H1 (cell line): ENCODE data around the gene ZDHHC8. TPM values are rescaled to one million over a fixed set of nuclear protein-coding genes. Genes with fewer than 3 reads are reported as not detected.

Source experiments
- CTCF ChIA-PET: fragments of 300-600 bp; sonication (Branson Sonifier 250); formaldehyde crosslinking; loops from one replicate; lab custom pipeline; 2021; ENCODE audit not compliant: partially characterized antibody; lab: Charles Lee
- POLR2A ChIA-PET: fragments of 300-600 bp; sonication (Branson Sonifier 250); formaldehyde crosslinking; loops from one replicate; lab custom pipeline; 2021; ENCODE audit warnings: inconsistent platforms; ENCODE audit not compliant: partially characterized antibody; lab: Charles Lee
- DNase-seq, 2 experiments: peaks; one replicate each; pipeline versions ENCODE4 v3.0.0 to v3.0.0-alpha.2; 2010 to 2022; ENCODE audit warnings: low spot score in 2 of 2, low read depth in 1 of 2, mixed read lengths in 1 of 2
- FAIRE-seq: peaks from 2 replicates; lab custom pipeline; 2011; peaks lifted over from hg19 to GRCh38; lab: Jason Lieb, UNC
- H2AFZ ChIP-seq: 2 replicates; pipeline ENCODE4 v1.8.1; 2012; ENCODE audit warnings: low read length, inconsistent platforms
- H2AK5ac ChIP-seq: 2 replicates; pipeline ENCODE4 v1.6.1; 2013; ENCODE audit warnings: low read depth, low read length
- H2BK120ac ChIP-seq: replicated peaks from 2 replicates; pipeline ENCODE3; 2013; ENCODE audit warnings: low read depth, low read length, inconsistent platforms
- H2BK12ac ChIP-seq: 2 replicates; pipeline ENCODE4 v1.6.1; 2013; ENCODE audit warnings: low read depth, low read length
- H2BK15ac ChIP-seq: 2 replicates; pipeline ENCODE4 v1.6.1; 2013; ENCODE audit warnings: low read length
- H2BK20ac ChIP-seq: 2 replicates; pipeline ENCODE4 v1.6.1; 2013; ENCODE audit warnings: low read length
- H2BK5ac ChIP-seq: 2 replicates; pipeline ENCODE4 v1.6.1; 2013; ENCODE audit warnings: low read depth, low read length
- H3K14ac ChIP-seq: 2 replicates; pipeline ENCODE4 v1.6.1; 2013; ENCODE audit warnings: inconsistent platforms; ENCODE audit not compliant: insufficient read length
- H3K18ac ChIP-seq: 2 replicates; pipeline ENCODE4 v1.6.1; 2013; ENCODE audit warnings: low read length; ENCODE audit errors: extremely low read depth
- H3K23ac ChIP-seq: 2 replicates; pipeline ENCODE4 v1.6.1; 2013; ENCODE audit warnings: inconsistent platforms; ENCODE audit not compliant: insufficient read length
- H3K23me2 ChIP-seq: 2 replicates; pipeline ENCODE4 v1.6.1; 2013; ENCODE audit warnings: low read depth, low read length
- H3K27ac ChIP-seq: 2 replicates; pipeline ENCODE4 v1.6.1; 2011; ENCODE audit warnings: low read depth, low read length, inconsistent platforms
- H3K27me3 ChIP-seq, 4 experiments: replicated peaks in 1 of 4; 1 replicate in 1 of 4; 2 replicates in 3 of 4; pipeline versions ENCODE4 v1.6.1 to v1.8.1; 2011 to 2013; ENCODE audit warnings: low read length in 3 of 4, mild to moderate bottlenecking in 3 of 4, inconsistent platforms in 2 of 4, mixed read lengths in 2 of 4, moderate library complexity in 1 of 4; ENCODE audit not compliant: control insufficient read depth in 3 of 4, insufficient read depth in 3 of 4; ENCODE audit errors: extremely low read depth in 1 of 4
- H3K36me3 ChIP-seq, 4 experiments: 2 replicates each; pipeline versions ENCODE4 v1.6.1 to v1.8.1; 2011 to 2013; ENCODE audit warnings: mild to moderate bottlenecking in 4 of 4, low read length in 3 of 4, moderate library complexity in 2 of 4, control low read depth in 1 of 4, inconsistent platforms in 1 of 4; ENCODE audit not compliant: insufficient read depth in 4 of 4, control insufficient read depth in 2 of 4
- H3K4ac ChIP-seq: replicated peaks from 2 replicates; pipeline ENCODE3; 2013; ENCODE audit warnings: low read length, low read depth, mixed read lengths, inconsistent platforms; ENCODE audit not compliant: insufficient read length
- H3K4me1 ChIP-seq, 4 experiments: replicated peaks in 1 of 4; 1 replicate in 1 of 4; 2 replicates in 3 of 4; pipeline versions ENCODE4 v1.6.1 to v1.8.1; 2011 to 2013; ENCODE audit warnings: low read length in 3 of 4, inconsistent platforms in 2 of 4, mixed read lengths in 1 of 4; ENCODE audit not compliant: insufficient read depth in 4 of 4, control insufficient read depth in 3 of 4
- H3K4me2 ChIP-seq, 2 experiments: 2 replicates each; pipeline versions ENCODE4 v1.6.1 to v1.8.1; 2011 to 2013; ENCODE audit warnings: low read depth in 2 of 2, low read length in 2 of 2, control low read depth in 1 of 2, inconsistent platforms in 1 of 2, mild to moderate bottlenecking in 1 of 2; ENCODE audit not compliant: insufficient read depth in 1 of 2
- H3K4me3 ChIP-seq, 4 experiments: fragments of 200-600, 300-600 bp in 1 of 4; sonication (generic), shearing (Covaris generic), sonication (Bioruptor Twin) in 1 of 4; 2 replicates each; pipeline versions ENCODE4 v1.5.1 to v1.8.1; 2011 to 2016; ENCODE audit warnings: low read length in 4 of 4, low read depth in 3 of 4, control low read depth in 2 of 4, inconsistent platforms in 2 of 4, mild to moderate bottlenecking in 2 of 4, mixed read lengths in 1 of 4, moderate library complexity in 1 of 4; ENCODE audit not compliant: insufficient read depth in 2 of 4; ENCODE audit errors: extremely low read depth in 1 of 4
- H3K56ac ChIP-seq: replicated peaks from 2 replicates; pipeline ENCODE3; 2013; ENCODE audit warnings: low read depth, mild to moderate bottlenecking, mixed read lengths, low read length, inconsistent platforms; ENCODE audit not compliant: insufficient read length
- H3K79me1 ChIP-seq: 2 replicates; pipeline ENCODE4 v1.6.1; 2013; ENCODE audit warnings: low read depth, low read length, control low read depth
- H3K79me2 ChIP-seq, 2 experiments: 2 replicates each; pipeline versions ENCODE4 v1.6.1 to v1.8.1; 2012 to 2013; ENCODE audit warnings: low read length in 2 of 2, mild to moderate bottlenecking in 2 of 2, inconsistent platforms in 1 of 2; ENCODE audit not compliant: insufficient read depth in 2 of 2, control insufficient read depth in 1 of 2
- H3K9ac ChIP-seq, 4 experiments: replicated peaks in 1 of 4; 1 replicate in 1 of 4; 2 replicates in 3 of 4; pipeline versions ENCODE4 v1.6.1 to v1.8.1; 2011 to 2013; ENCODE audit warnings: low read depth in 3 of 4, low read length in 3 of 4, control low read depth in 2 of 4, mild to moderate bottlenecking in 2 of 4, moderate library complexity in 2 of 4, inconsistent platforms in 1 of 4; ENCODE audit errors: extremely low read depth in 1 of 4
- H3K9me3 ChIP-seq, 2 experiments: 2 replicates each; pipeline versions ENCODE4 v1.6.1 to v1.8.1; 2012 to 2013; ENCODE audit warnings: mild to moderate bottlenecking in 2 of 2, moderate library complexity in 2 of 2, control low read depth in 1 of 2, inconsistent platforms in 1 of 2, low read depth in 1 of 2, low read length in 1 of 2, mixed read lengths in 1 of 2; ENCODE audit not compliant: insufficient read depth in 2 of 2
- H4K20me1 ChIP-seq, 2 experiments: replicated peaks in 1 of 2; 2 replicates each; pipeline versions ENCODE3 to v1.8.1; 2011 to 2013; ENCODE audit warnings: inconsistent platforms in 2 of 2, low read length in 2 of 2, mild to moderate bottlenecking in 1 of 2; ENCODE audit not compliant: insufficient read depth in 2 of 2, control insufficient read depth in 1 of 2
- H4K5ac ChIP-seq: 2 replicates; pipeline ENCODE4 v1.6.1; 2013; ENCODE audit warnings: low read length, low read depth, mixed read lengths, inconsistent platforms; ENCODE audit not compliant: insufficient read length
- H4K8ac ChIP-seq: 2 replicates; pipeline ENCODE4 v1.8.0; 2013; ENCODE audit warnings: mild to moderate bottlenecking, moderate library complexity, low read length, inconsistent platforms; ENCODE audit not compliant: insufficient read depth; ENCODE audit errors: extremely low read depth
- H4K91ac ChIP-seq: replicated peaks from 2 replicates; pipeline ENCODE3; 2013; ENCODE audit warnings: low read length, mixed read lengths, inconsistent platforms; ENCODE audit not compliant: insufficient read length
- ASH2L ChIP-seq: fragments of 200-600, 300-600 bp; sonication (generic); IDR thresholded peaks from one replicate; pipeline ENCODE4 v1.7.1; 2017; ENCODE audit warnings: low read length
- BACH1 ChIP-seq: IDR thresholded peaks from 2 replicates; pipeline ENCODE4 v1.6.1; 2012; ENCODE audit warnings: low read length, improper control_type of control experiment
- CHD2 ChIP-seq: IDR thresholded peaks from 2 replicates; pipeline ENCODE4 v1.6.1; 2012; ENCODE audit warnings: low read length, improper control_type of control experiment
- CTCF ChIP-seq, 3 experiments: IDR thresholded peaks; 1 replicate in 2 of 3; 2 replicates in 1 of 3; pipeline versions ENCODE4 v1.5.1 to v1.6.1; 2011; ENCODE audit warnings: low read length in 3 of 3, mild to moderate bottlenecking in 3 of 3, inconsistent platforms in 2 of 3, low read depth in 1 of 3, moderate library complexity in 1 of 3; ENCODE audit not compliant: insufficient read depth in 1 of 3; ENCODE audit errors: control extremely low read depth in 1 of 3
- EZH2 ChIP-seq: fragments of 200-600 bp; sonication (generic); IDR thresholded peaks from 2 replicates; pipeline ENCODE4 v1.7.1; 2012; ENCODE audit warnings: low read depth, mild to moderate bottlenecking, moderate library complexity, low read length, inconsistent platforms; ENCODE audit not compliant: severe bottlenecking
- GABPA ChIP-seq: IDR thresholded peaks from 2 replicates; pipeline ENCODE4 v1.6.1; 2011; ENCODE audit warnings: mild to moderate bottlenecking, low read length, moderate library complexity, borderline replicate concordance; ENCODE audit not compliant: insufficient read depth
- RNF2 ChIP-seq: fragments of 200-900, 300-1000 bp; sonication (generic); IDR thresholded peaks from 2 replicates; pipeline ENCODE4 v1.7.1; 2016; ENCODE audit warnings: borderline replicate concordance, low read depth, mild to moderate bottlenecking, antibody characterized with exemption, low read length; ENCODE audit not compliant: poor library complexity, severe bottlenecking; ENCODE audit errors: missing control alignments
- SP2 ChIP-seq: IDR thresholded peaks from 2 replicates; pipeline ENCODE4 v1.6.1; 2012; ENCODE audit warnings: mild to moderate bottlenecking, low read length, inconsistent platforms
- WGBS, 2 experiments: shearing (Covaris generic) in 1 of 2; methylation state at CpG; one replicate each; pipeline versions ENCODE4 v1.1.6 to v1.1.7; 2013 to 2015; ENCODE audit warnings: low lambda C conversion rate in 2 of 2, mixed read lengths in 2 of 2, inconsistent platforms in 1 of 2, low coverage in 1 of 2, missing lambda C conversion rate in 1 of 2; ENCODE audit not compliant: insufficient replicate concordance in 2 of 2, insufficient coverage in 1 of 2, insufficient read length in 1 of 2; ENCODE audit errors: extremely low coverage in 1 of 2, missing lambda C conversion rate in 1 of 2; 5-methylcytosine and 5-hydroxymethylcytosine counted together
- polyA plus RNA-seq, 7 experiments: library from polyadenylated mRNA; depleted of rRNA in 3 of 7; stranded (reverse) in 5 of 7; unstranded in 2 of 7; fragments of >200 nt in 5 of 7; fragments of 200-250 nt in 2 of 7; gene quantifications; 1 replicate in 5 of 7; 2 replicates in 1 of 7; 4 replicates in 1 of 7; pipeline versions ENCODE4 v1.2.1 to v1.2.3, GENCODE V29; 2011 to 2013; ENCODE audit warnings: missing spikeins in 2 of 7, mixed read lengths in 2 of 7
- total RNA-seq: library from RNA; stranded (reverse); fragmentation: NEBNext Ultra II Directional; extraction: Animal tissue kit (Norgen Biotek cat#: 25700); gene quantifications from 2 replicates; pipeline ENCODE4 v1.2.1, GENCODE V29; 2021

The ZDHHC8 gene
- total and polyA plus RNA-seq, 2 of the 8 experiments (the other 6 are each of a cell fraction or from before 2014, with no cell fraction given), result 18.6 to 65.6 TPM

DNA sequence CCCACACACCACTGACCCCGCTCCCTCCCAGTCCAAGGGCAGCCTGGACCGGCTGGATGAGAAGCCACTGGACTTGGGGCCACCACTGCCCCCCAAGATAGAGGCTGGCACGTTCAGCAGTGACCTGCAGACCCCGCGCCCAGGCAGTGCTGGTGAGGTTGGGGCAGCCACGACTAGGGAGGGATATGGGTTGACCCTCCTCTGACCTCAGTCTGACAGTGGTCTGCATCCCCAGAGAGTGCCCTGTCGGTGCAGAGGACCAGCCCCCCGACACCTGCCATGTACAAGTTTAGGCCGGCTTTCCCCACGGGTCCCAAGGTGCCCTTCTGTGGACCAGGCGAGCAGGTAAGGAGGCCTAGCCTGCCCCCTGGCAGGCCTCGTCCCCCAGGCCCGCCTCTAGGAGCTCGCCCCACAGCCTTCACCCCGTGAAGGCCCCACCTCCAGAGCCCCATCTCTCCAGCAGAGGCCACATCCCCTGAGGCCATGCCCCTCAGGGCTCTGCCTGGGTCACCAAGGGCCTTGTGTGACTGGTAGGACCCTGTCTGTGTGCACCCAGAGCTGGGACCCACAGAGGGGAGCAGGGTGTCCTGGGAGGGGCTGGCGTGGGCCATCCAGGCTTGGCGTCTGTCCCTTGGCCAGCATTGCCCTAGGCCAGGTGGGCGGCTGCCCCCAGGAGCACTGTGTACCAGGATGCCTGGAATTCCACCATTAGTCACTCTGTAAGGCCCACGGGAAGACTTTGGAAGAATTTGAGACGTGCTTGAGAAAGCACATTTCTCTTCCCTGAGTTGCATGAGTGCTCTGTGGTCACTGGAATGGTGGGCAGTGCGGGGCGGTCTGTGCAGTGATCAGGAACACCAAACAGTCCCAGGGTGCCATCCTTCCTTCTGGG is 9.8 kb downstream of the ZDHHC8 start:
- 84% methylated on average over 18 of the region's 22 CpGs; no CpG with 5 or more reads in 1 of the 2 experiments for WGBS, 2 experiments
- H3K4me2 ChIP-seq, result no peak overlapping the region
- CTCF ChIA-PET, result interaction anchor here (1.2 kb wide), 1 partner anchor 13 kb away, joined by 4 read pairs; no protein-coding TSS in a partner anchor
- TF ChIP-seq EZH2 (no peak), BACH1 (no peak), ASH2L (no peak), GABPA (no peak), RNF2 (no peak), SP2 (no peak), CHD2 (no peak), CTCF (IDR thresholded peaks at IDR 0.05; ENCODE audit: control extremely low read depth in 1 of 3, insufficient read depth in 1 of 3, low read depth in 1 of 3, low read length in 3 of 3) (no peak)

More for the DNA sequence above, 9.8 kb downstream of the ZDHHC8 start:
- no peak for FAIRE-seq
- Histone ChIP-seq H2BK120ac (no peak overlapping the region), H3K23me2 (no peaks in the 10 kb centered on the region), H3K23ac (no peak overlapping the region), H3K79me2 (peaks cover 0 to 7% of the 10 kb centered on the region in 2 experiments; a peak in 3 of 4 replicates), H2BK20ac (no peak overlapping the region), H3K4me3 (no peak overlapping the region), H3K27me3 (no peaks in the 10 kb centered on the region), H4K8ac (no peak overlapping the region), H3K27ac (no peak overlapping the region), H3K4ac (no peak overlapping the region), H3K9me3 (no peaks in the 10 kb centered on the region), H2AFZ (no peak overlapping the region), H3K4me1 (no peaks in the 10 kb centered on the region), H3K18ac (no peak overlapping the region), H2BK12ac (no peak overlapping the region), H4K5ac (no peak overlapping the region), H3K14ac (no peak overlapping the region), H2BK15ac (no peak overlapping the region), H4K91ac (no peak overlapping the region), H2BK5ac (no peak overlapping the region; the same call in 1 of the 2 replicates), H2AK5ac (no peak overlapping the region), H4K20me1 (peaks cover 9 to 25% of the 10 kb centered on the region in 2 experiments), H3K9ac (no peak overlapping the region), H3K56ac (no peak overlapping the region), H3K36me3 (peaks cover 0 to 6% (median 2%) of the 10 kb centered on the region in 4 experiments; a peak in 1 of 8 replicates), H3K79me1 (peaks cover 10% of the 10 kb centered on the region)
- POLR2A ChIA-PET, result interaction anchor here (10.1 kb wide), 1 partner anchor 14 kb away, joined by 104 read pairs; no protein-coding TSS in a partner anchor
- DNase-seq, result no peak
